Measurements from ENCODE around the gene JRKL. TPM values are rescaled to one million over a fixed set of nuclear protein-coding genes. Genes with fewer than 3 reads are reported as not detected.

Gene JRKL
- total and polyA plus RNA-seq, 2 of the 8 experiments (the other 6 are each of a cell fraction or from before 2014, with no cell fraction given), result 1.4 to 4.9 TPM

DNA sequence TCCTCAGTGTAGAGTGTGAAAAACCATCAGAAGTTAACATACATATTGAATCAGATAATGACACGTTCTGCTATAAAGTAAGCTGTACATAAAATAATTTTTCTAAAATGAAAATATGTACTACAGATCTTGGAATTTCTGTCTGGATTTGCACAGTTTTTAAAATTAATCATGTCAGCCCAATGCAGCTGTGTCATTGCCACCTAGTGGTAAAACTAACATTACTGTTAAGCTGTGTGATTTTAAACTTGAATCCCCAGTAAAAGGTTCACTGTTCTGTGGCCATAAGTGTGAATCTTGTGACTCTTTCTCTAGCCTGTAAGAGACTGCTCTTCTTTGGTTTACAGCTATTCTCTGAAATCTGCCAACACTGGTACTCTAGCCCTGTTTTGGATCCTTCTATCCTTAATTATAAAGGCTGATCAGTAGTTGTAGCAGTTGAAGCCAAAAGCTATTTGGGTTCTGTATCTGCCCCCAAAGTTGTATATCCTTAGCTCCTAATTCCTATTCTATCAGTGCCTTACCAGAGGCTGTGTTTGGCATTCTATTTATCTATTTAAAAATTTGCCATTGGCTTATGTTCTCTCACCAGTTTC, 4.0 kb downstream of the JRKL start:
- Histone ChIP-seq H2BK15ac (ENCODE audit: low read length) (no peak overlapping the region), H4K5ac (ENCODE audit: insufficient read length, low read depth, low read length) (no peak overlapping the region), H3K14ac (ENCODE audit: insufficient read length) (no peak overlapping the region), H2AFZ (ENCODE audit: low read length) (no peak overlapping the region), H3K4ac (replicated peaks; ENCODE audit: insufficient read length, low read depth, low read length) (no peak overlapping the region), H4K20me1 (replicated peaks in 1 of 2; ENCODE audit: control insufficient read depth in 1 of 2, insufficient read depth in 2 of 2, low read length in 2 of 2) (no peaks in the 10 kb centered on the region), H3K79me1 (ENCODE audit: low read depth, low read length) (no peaks in the 10 kb centered on the region), H2BK5ac (ENCODE audit: low read depth, low read length) (no peak overlapping the region), H3K18ac (ENCODE audit: extremely low read depth, low read length) (no peak overlapping the region), H3K56ac (replicated peaks; ENCODE audit: insufficient read length, low read depth, low read length) (no peak overlapping the region), H3K23ac (ENCODE audit: insufficient read length) (no peak overlapping the region), H4K8ac (ENCODE audit: extremely low read depth, insufficient read depth, low read length) (no peak overlapping the region), H3K27ac (ENCODE audit: low read depth, low read length) (no peak overlapping the region), H2BK20ac (ENCODE audit: low read length) (no peak overlapping the region), H3K4me2 (ENCODE audit: insufficient read depth in 1 of 2, low read depth in 2 of 2, low read length in 2 of 2) (no peak overlapping the region), H3K4me1 (replicated peaks in 1 of 4; ENCODE audit: control insufficient read depth in 3 of 4, insufficient read depth in 4 of 4, low read length in 3 of 4) (peaks cover 0 to 2% (median under 1%) of the 10 kb centered on the region in 4 experiments; a peak in 2 of 7 replicates), H3K9me3 (ENCODE audit: insufficient read depth in 2 of 2, low read depth in 1 of 2, low read length in 1 of 2) (no peaks in the 10 kb centered on the region; a peak in 2 of 4 replicates), H3K9ac (replicated peaks in 1 of 4; ENCODE audit: extremely low read depth in 1 of 4, low read depth in 3 of 4, low read length in 3 of 4) (no peak overlapping the region), H2AK5ac (ENCODE audit: low read depth, low read length) (no peak overlapping the region), H2BK120ac (replicated peaks; ENCODE audit: low read depth, low read length) (no peak overlapping the region), H3K4me3 (ENCODE audit: extremely low read depth in 1 of 4, insufficient read depth in 2 of 4, low read depth in 3 of 4, low read length in 4 of 4) (no peak overlapping the region), H3K23me2 (ENCODE audit: low read depth, low read length) (peaks cover 5% of the 10 kb centered on the region), H3K36me3 (ENCODE audit: control insufficient read depth in 2 of 4, insufficient read depth in 4 of 4, low read length in 3 of 4) (no peaks in the 10 kb centered on the region; a peak in 2 of 8 replicates), H2BK12ac (ENCODE audit: low read depth, low read length) (no peak overlapping the region), H3K27me3 (replicated peaks in 1 of 4; ENCODE audit: control insufficient read depth in 3 of 4, extremely low read depth in 1 of 4, insufficient read depth in 3 of 4, low read length in 3 of 4) (no peaks in the 10 kb centered on the region), H3K79me2 (ENCODE audit: control insufficient read depth in 1 of 2, insufficient read depth in 2 of 2, low read length in 2 of 2) (peaks cover 0 to under 1% of the 10 kb centered on the region in 2 experiments; a peak in 1 of 4 replicates), H4K91ac (replicated peaks; ENCODE audit: insufficient read length, low read length) (no peak overlapping the region)
- FAIRE-seq, result no peak
- WGBS, 2 experiments (ENCODE audit: extremely low coverage in 1 of 2, insufficient coverage in 1 of 2, insufficient read length in 1 of 2, insufficient replicate concordance in 2 of 2, low coverage in 1 of 2, low lambda C conversion rate in 2 of 2, missing lambda C conversion rate in 1 of 2), result 20% methylated on average over 1 of the region's 1 CpG; no CpG with 5 or more reads in 1 of the 2 experiments
- POLR2A ChIA-PET (ENCODE audit: partially characterized antibody), result interaction anchor here (1.0 kb wide), 1 partner anchor 9 kb away, joined by 3 read pairs; no protein-coding TSS in a partner anchor
- DNase-seq (ENCODE audit: low read depth in 1 of 2, low spot score in 2 of 2), result no peak
- peak; percentile 70 to 73 for TF ChIP-seq RAD21 (IDR thresholded peaks at IDR 0.05 in 1 of 2, conservative IDR thresholded peaks at IDR 0.05 in 1 of 2; ENCODE audit: low read depth in 2 of 2, low read length in 2 of 2)
- TF ChIP-seq CTBP2 (IDR thresholded peaks at IDR 0.05; ENCODE audit: borderline replicate concordance, insufficient read depth, insufficient read length, low read length), result no peak
- TF ChIP-seq POLR2AphosphoS5 (IDR thresholded peaks at IDR 0.05; ENCODE audit: low read depth, low read length), result no peak
- TF ChIP-seq MAFK (IDR thresholded peaks at IDR 0.05; ENCODE audit: low read depth, low read length), result 0 out of 2 replicates have a peak, but pooled peaks have one; percentile 27
- TF ChIP-seq, protein P1, sequence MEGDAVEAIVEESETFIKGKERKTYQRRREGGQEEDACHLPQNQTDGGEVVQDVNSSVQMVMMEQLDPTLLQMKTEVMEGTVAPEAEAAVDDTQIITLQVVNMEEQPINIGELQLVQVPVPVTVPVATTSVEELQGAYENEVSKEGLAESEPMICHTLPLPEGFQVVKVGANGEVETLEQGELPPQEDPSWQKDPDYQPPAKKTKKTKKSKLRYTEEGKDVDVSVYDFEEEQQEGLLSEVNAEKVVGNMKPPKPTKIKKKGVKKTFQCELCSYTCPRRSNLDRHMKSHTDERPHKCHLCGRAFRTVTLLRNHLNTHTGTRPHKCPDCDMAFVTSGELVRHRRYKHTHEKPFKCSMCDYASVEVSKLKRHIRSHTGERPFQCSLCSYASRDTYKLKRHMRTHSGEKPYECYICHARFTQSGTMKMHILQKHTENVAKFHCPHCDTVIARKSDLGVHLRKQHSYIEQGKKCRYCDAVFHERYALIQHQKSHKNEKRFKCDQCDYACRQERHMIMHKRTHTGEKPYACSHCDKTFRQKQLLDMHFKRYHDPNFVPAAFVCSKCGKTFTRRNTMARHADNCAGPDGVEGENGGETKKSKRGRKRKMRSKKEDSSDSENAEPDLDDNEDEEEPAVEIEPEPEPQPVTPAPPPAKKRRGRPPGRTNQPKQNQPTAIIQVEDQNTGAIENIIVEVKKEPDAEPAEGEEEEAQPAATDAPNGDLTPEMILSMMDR (IDR thresholded peaks at IDR 0.05; ENCODE audit: control extremely low read depth in 1 of 3, insufficient read depth in 1 of 3, low read depth in 1 of 3, low read length in 3 of 3), result peak in 2 of 3 experiments; percentile 40 to 59; a peak in 2 of 4 replicates
- CTCF ChIA-PET (ENCODE audit: partially characterized antibody), result interaction anchor here (0.6 to 3.1 kb wide), 36 partner anchors 8 to 597 kb away, joined by 3 to 17 read pairs (median 4); partner anchors contain the start of gene MAML2
